HepG2 (cell line): ENCODE measurements around the gene ERF. TPM values are rescaled to one million over a fixed set of nuclear protein-coding genes. Genes with fewer than 3 reads are reported as not detected.

Source experiments
- AGO1 ChIP-seq: fragments of 200-400 bp; formaldehyde crosslinking; IDR thresholded peaks from 2 replicates; pipeline ENCODE4 v1.6.1; 2017; ENCODE audit warnings: mild to moderate bottlenecking, low read depth, low read length, moderate library complexity; ENCODE audit not compliant: poor library complexity, severe bottlenecking
- AKAP8 ChIP-seq: sonication (generic); formaldehyde crosslinking; IDR thresholded peaks from 2 replicates; pipeline ENCODE4 v1.5.1; 2020; ENCODE audit warnings: mild to moderate bottlenecking, missing genetic modification reagents
- CEBPZ ChIP-seq: IDR thresholded peaks from 2 replicates; pipeline ENCODE4 v1.6.1; 2012; ENCODE audit warnings: low read length, improper control_type of control experiment
- ELF4 ChIP-seq: sonication (generic); formaldehyde crosslinking; IDR thresholded peaks from 2 replicates; pipeline ENCODE4 v1.5.0; 2020; ENCODE audit warnings: missing genetic modification reagents, mild to moderate bottlenecking, moderate library complexity, borderline replicate concordance
- HDAC1 ChIP-seq: sonication (generic); formaldehyde crosslinking; IDR thresholded peaks from 2 replicates; pipeline ENCODE4 v1.5.1; 2020; ENCODE audit warnings: mild to moderate bottlenecking, missing genetic modification reagents
- HMGA1 ChIP-seq: sonication (generic); formaldehyde crosslinking; conservative IDR thresholded peaks from 2 replicates; pipeline ENCODE4 v1.4.0; 2020; ENCODE audit warnings: missing genetic modification reagents
- HNRNPK ChIP-seq: fragments of 200-400 bp; formaldehyde crosslinking; IDR thresholded peaks from 2 replicates; pipeline ENCODE4 v1.6.1; 2018; ENCODE audit warnings: low read length, low read depth, moderate library complexity, mild to moderate bottlenecking; ENCODE audit not compliant: poor library complexity, severe bottlenecking
- HOXD1 ChIP-seq: sonication (generic); formaldehyde crosslinking; IDR thresholded peaks from 2 replicates; pipeline ENCODE4 v1.5.0; 2020; ENCODE audit warnings: missing genetic modification reagents
- IRF2 ChIP-seq: IDR thresholded peaks from 2 replicates; pipeline ENCODE4 v1.6.1; 2018; ENCODE audit warnings: missing genetic modification reagents, missing compliant biosample characterization
- NCOA1 ChIP-seq: sonication (generic); formaldehyde crosslinking; IDR thresholded peaks from 2 replicates; pipeline ENCODE4 v1.9.0; 2021; ENCODE audit warnings: missing genetic modification reagents
- SNAI1 ChIP-seq: sonication (generic); formaldehyde crosslinking; IDR thresholded peaks from 2 replicates; pipeline ENCODE4 v1.5.0; 2020; ENCODE audit warnings: mild to moderate bottlenecking, missing genetic modification reagents, borderline replicate concordance
- SOX5 ChIP-seq: IDR thresholded peaks from 2 replicates; pipeline ENCODE4 v1.6.1; 2016; ENCODE audit warnings: borderline replicate concordance
- U2AF2 ChIP-seq: fragments of 200-400 bp; formaldehyde crosslinking; IDR thresholded peaks from 2 replicates; pipeline ENCODE4 v1.6.1; 2017; ENCODE audit warnings: low read depth, mild to moderate bottlenecking, low read length
- ZC3H4 ChIP-seq: sonication (generic); formaldehyde crosslinking; IDR thresholded peaks from 2 replicates; pipeline ENCODE4 v1.4.0; 2020; ENCODE audit warnings: missing genetic modification reagents, borderline replicate concordance
- ZNF143 ChIP-seq: sonication (generic); formaldehyde crosslinking; IDR thresholded peaks from 2 replicates; pipeline ENCODE4 v1.4.0; 2020; ENCODE audit warnings: missing genetic modification reagents
- ZNF276 ChIP-seq: sonication (generic); formaldehyde crosslinking; IDR thresholded peaks from 2 replicates; pipeline ENCODE4 v1.4.0; 2020; ENCODE audit warnings: mild to moderate bottlenecking, low read depth, missing genetic modification reagents
- ZNF33B ChIP-seq: sonication (generic); formaldehyde crosslinking; IDR thresholded peaks from 2 replicates; pipeline ENCODE4 v1.5.1; 2020; ENCODE audit warnings: mild to moderate bottlenecking, missing genetic modification reagents
- ZNF414 ChIP-seq: sonication (generic); formaldehyde crosslinking; IDR thresholded peaks from 2 replicates; pipeline ENCODE4 v1.5.0; 2020; ENCODE audit warnings: missing genetic modification reagents
- ZNF432 ChIP-seq: sonication (generic); formaldehyde crosslinking; IDR thresholded peaks from 2 replicates; pipeline ENCODE4 v1.5.0; 2020; ENCODE audit warnings: missing genetic modification reagents, mild to moderate bottlenecking, borderline replicate concordance
- ZNF660 ChIP-seq: sonication (generic); formaldehyde crosslinking; IDR thresholded peaks from 2 replicates; pipeline ENCODE4 v1.5.1; 2020; ENCODE audit warnings: mild to moderate bottlenecking, low read depth, missing genetic modification reagents, borderline replicate concordance
- ZNF775 ChIP-seq: sonication (generic); formaldehyde crosslinking; IDR thresholded peaks from 2 replicates; pipeline ENCODE4 v1.4.0; 2020; ENCODE audit warnings: missing genetic modification reagents, mild to moderate bottlenecking, moderate library complexity, borderline replicate concordance
- polyA plus RNA-seq, 8 experiments: library from polyadenylated mRNA; depleted of rRNA in 3 of 8; stranded (reverse) in 7 of 8; unstranded in 1 of 8; fragments of >200 nt; fragmentation: Illumina TruSeq in 4 of 8; extraction: Trizol in 4 of 8; gene quantifications; 2 replicates each; pipeline versions ENCODE4 v1.2.1 to v1.2.3, GENCODE V29; 2011 to 2016; ENCODE audit warnings: low read depth in 4 of 8, missing spikeins in 1 of 8, mixed read lengths in 1 of 8; ENCODE audit not compliant: insufficient read depth in 1 of 8
- total RNA-seq, 5 experiments: library from RNA; depleted of rRNA; stranded (reverse); fragments of >200 nt; fragmentation: Illumina TruSeq; extraction: Trizol; gene quantifications; 2 replicates each; pipeline ENCODE4 v1.2.3, GENCODE V29; 2016; ENCODE audit warnings: low read depth in 1 of 5

The ERF gene
- total and polyA plus RNA-seq, 2 of the 13 experiments (the other 11 are each of a cell fraction or from before 2014, with no cell fraction given) = 67.1 to 69.9 TPM

- TF ChIP-seq SOX5 (peak; percentile 23; the same call in 1 of the 2 replicates), ZNF414 (peak; percentile 71; the same call in 1 of the 2 replicates), ZNF432 (no peak), ZNF33B (no peak; the same call in 1 of the 2 replicates), HOXD1 (no peak; the same call in 1 of the 2 replicates), AGO1 (peak; percentile 78), HNRNPK (no peak), ELF4 (CRISPR knock-in tag) (peak; percentile 93; the same call in 1 of the 2 replicates), U2AF2 (no peak), ZNF660 (no peak), SNAI1 (CRISPR knock-in tag) (no peak), HMGA1 (CRISPR knock-in tag) (no peak), NCOA1 (CRISPR knock-in tag) (no peak), ZNF143 (CRISPR knock-in tag) (peak; percentile 91), ZNF775 (CRISPR knock-in tag) (no peak), ZC3H4 (CRISPR knock-in tag) (no peak), HDAC1 (CRISPR knock-in tag) (peak; percentile 73), AKAP8 (CRISPR knock-in tag) (no peak), IRF2 (peak; percentile 82), CEBPZ (no peak), ZNF276 (no peak)
Observed at GRCh38 chr19:42242512-42243409, 12.2 kb downstream of the ERF start, which contains the start of gene GSK3A (continued).
